HG02610 (cell line): ENCODE measurements around the gene DNM2.
"Not testable (repeated sequence)": the region's sequence is repeated elsewhere in the genome, so short reads cannot be mapped to it uniquely, and the experiment has no call there.

Experiments used
- ATAC-seq: cut with Tn5 transposase; IDR thresholded peaks from one replicate; pipeline ENCODE4 v1.9.1; 2021; ENCODE audit warnings: mild to moderate bottlenecking, moderate library complexity; ENCODE audit not compliant: unreplicated experiment

The DNM2 gene

DNA sequence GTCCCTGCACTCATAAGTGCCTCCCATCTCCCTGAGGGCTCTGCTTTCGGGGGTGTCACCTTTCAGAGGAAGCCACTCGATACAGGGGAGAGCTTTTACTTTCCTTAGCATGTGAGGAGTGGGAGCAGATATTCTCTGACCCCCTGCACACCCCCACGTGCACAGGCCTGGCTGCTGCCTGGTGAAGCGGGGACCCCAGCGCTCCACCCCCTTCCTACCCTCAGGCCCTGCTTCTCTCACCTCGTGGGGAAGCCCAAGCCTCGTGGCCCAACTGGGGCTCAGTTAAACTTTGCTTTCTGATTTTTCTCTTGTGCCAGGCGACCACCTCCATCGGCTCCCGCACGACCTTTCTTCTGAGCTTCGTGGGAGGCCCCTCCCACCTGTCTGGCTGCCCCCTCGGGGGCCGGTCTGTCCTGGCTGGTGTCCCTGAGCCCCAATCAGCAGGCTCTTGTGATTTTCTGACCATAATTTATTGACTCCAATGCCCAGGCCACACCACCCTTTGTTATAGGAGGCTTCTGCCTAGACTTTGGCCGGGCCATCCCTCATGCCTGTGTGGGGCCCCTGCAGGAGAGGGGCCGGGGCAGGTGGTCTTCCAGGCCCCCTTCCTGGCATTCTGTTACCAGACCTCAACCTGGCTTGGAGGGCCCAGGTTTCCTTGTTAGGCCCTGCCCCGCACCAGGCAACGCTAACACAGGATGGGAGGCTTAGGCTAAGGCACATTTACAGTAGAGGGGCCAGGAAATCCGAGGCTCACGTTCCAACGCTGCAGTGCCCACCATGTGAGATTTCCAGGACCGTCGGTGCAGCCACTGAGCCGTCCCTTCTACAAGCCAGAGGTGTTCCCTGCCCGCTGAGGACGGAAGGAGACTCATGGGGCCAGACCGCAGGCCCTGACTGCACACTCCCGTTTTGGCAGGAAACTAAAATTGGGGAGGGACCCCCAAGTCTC lies 114.4 kb downstream of the DNM2 start:
- ATAC-seq = no peak

DNA sequence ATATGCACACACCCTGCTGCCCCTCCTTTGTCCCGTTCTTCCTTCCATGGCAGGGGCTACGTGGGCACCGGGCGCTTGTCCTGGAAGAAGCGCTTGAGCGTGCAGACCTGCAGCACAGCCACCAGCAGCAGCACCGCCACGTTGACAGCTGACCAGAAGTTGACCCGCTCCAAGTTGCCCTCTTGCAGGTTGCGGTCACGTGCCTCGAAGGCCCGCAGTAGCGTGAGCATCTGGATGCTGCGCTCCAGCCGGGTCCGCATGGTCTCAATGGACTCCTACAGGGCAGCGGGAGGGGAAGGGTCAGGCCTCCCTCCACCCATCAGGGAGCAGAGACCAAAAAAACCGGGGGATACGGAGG lies 115.0 kb downstream of the DNM2 start:
- ATAC-seq = no peak

DNA sequence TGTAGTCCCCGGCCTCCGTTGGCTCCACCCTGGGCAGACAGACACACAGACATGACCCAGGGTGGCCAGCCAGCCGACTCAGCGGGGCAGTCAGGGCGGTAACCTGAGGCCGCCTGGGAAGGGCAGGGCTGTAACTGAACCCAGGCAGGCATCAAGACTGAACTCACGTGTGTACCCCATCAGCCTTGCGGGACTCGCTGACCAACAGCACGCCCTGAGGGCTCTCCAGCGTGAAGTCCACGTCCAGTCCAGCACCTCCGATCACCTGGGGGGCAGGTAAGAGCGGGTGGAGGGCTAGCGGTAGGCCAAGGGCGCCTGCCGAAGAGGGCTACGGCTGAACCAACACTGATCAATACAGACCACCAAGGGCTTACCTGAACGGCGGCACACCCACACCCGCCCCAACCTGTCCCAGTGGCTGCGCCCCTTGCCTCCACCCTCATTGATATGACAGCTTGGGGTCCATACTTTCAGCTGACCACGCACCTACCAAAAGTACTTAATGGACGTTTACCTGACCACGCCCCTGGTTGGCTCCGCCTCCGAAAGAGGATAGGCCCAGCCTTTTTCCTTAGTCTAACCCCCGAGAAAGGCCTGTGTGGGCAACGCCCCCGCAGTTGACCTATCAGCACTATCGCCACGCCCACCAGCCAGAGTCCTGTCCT lies 117.3 kb downstream of the DNM2 start:
- ATAC-seq = no peak

DNA sequence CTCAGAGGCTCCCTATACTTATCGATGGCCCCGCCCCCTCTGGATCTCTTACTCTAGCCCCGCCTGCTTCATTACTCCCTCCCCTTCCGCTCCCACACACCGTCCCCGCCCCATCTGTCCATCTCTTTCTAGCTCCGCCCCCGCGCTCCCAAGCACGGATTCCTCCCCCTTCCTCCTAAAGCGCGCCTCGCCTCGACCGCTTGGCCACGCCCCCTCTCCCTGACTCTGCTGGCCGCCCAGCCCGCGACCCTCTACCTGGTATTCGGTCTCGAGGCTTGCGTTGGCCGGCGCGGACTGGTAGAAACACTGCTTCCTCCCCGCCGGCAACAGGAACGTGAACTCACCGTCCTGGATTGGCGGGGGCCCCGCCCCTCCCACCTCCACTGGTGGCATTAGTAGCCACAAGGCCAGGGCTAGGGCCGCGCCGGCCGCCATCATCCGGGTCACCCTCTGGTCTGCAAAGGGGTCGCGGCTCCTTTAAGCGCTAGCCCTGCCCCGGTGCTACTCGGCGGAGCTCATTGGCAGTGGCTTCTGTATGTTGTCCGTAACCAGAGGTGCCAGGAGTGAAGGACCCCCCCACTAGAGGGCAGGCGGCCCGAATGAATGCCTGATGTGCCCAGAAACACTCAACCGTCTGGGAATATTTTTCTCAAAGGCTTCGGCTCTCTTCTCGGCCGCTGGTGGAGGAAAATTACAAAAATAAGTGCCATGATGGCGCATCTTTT lies 118.0 kb downstream of the DNM2 start, which contains the start of gene TMED1:
TSS of gene TMED1 (minus strand) at position 459 of the 725 bp plus-strand sequence. CDS start at position 438, 21 bp downstream.
- peak; percentile 63 for ATAC-seq

DNA sequence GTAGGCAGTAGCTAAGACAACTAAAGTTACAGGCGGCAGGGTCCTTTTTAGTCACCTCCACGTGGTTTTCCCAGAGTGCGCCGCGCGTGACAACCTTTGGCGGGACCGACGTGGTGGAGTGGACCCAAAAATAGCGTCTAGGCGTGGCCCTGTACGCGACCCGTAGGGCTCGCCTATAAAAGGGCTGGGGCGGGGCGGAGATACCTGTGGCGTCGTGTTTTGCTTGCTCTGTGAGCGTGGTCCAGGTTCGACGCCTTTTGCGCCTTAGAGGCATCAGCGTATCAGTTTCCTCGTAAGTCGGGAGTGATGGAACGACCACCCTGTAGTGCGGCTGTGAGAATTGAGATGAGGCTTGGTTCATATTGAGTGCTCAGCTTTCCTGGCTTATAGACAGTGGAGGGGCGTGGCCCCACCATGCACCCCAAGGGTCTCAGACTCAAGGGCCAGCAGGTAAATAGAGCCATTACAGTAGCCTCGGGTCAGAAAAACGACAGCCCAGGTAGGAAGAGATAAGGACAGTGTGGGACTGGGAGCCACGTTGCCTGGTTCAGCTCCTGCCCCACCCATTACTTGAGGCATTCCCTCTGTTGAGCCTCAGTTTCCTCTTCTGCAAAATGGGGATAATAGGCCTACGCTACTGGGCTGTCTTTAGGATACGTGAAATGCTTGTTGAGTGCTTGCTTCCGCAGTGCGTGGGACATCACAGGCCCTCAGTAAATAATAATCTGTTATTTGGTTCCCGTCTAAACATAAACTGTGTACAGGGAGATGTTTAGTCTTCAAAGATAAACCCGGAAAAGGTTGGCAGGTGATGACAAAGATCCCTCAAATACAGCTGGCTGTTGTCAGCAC lies 118.8 kb downstream of the DNM2 start:
- ATAC-seq = no peak

DNA sequence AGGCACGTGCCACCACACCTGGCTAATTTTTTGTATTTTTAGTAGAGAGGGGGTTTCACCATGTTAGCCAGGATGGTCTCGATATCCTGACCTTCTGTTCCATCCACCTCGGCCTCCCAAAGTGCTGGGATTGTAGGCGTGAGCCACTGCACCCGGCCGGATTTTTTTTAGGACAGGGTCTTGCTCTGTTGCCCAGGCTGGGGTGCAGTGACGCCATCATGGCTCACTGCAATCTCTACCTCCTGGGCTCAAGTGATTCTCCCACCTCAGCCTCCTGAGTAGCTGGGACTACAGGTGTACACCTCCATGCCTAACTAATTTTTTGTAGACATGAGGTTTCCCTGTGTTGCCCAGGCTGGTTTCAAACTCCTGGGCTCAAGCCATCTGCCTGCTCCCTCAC lies 119.8 kb downstream of the DNM2 start:
- ATAC-seq = not testable (repeated sequence)

DNA sequence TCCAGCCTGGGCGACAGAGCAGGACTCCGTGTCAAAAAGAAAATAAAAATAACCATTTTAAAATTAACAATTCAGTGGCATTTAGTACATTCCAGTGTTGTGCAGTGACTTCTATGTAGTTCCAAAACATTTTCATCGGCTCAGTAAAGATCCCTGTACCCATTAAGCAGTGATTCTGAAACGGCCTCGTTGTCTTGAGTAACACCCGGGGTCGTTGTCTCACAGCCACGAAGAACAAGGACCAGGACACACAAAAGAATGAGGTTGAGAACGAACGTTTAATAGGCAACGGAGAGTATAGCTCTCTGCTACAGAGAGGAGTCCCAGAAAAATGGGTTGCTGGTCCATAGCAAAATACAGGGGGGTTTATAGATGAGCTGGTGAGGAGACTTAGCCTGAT lies 120.5 kb downstream of the DNM2 start:
- no peak for ATAC-seq

DNA sequence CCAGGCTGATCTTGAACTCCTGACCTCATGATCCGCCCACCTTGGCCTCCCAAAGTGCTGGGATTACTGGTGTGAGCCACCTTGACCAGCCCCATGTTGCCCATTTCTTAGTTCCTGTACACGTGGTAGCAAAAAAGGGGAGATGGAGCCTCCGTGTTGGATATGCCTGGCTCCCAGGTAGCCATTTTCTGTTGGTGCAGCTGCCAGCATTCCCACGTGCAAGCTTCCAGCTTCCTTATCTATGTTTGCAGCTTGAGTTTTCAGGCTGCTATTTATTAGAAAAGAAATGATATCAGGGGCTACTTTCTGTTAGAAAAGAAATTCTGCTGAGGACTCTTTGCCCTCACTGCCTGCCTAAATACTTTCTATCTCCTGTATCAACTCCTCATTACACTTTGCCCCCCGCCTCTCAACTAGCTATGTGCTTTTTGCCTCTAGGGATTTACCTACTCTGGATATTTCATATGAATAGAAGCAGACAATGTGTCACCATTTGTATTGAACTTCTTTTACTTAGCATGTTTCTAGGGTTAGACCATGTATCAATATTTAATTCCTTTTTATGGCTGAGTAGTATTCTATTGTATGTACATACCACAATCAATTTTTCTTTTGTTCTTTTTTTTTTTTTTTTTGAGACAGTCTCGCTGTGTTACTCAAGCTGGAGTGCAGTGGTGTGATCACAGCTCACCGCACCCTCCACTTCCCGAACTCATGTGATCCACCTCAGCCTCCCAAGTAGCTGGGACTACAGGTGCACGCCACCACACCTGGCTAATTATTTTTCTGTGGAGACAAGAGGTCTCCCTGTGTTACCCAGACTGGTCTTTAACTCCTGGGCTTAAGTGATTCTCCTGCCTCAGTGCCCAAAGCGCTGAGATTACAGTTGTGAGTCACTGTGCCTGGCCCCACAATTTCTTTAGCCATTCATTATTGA lies 121.5 kb downstream of the DNM2 start:
- ATAC-seq = no peak

DNA sequence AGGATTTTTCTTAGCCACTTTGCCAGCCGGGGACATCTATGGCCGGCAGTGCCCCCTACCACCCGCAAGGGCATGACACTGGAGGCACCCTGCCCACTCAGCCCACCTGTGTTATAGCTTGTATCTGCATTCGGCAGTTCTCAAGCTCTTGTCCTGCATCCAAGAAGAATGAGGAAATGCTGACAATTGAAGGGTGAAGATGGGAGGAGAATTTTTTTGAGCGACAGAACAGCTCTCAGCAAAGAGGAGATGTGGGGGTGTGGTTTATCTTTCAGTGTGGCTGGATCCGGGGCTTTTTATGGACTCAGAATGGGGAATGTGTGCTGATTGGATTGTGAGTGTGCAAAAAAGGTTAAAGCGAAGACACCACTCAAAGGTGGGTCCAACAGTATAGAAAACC lies 124.9 kb downstream of the DNM2 start:
- ATAC-seq = no peak

DNA sequence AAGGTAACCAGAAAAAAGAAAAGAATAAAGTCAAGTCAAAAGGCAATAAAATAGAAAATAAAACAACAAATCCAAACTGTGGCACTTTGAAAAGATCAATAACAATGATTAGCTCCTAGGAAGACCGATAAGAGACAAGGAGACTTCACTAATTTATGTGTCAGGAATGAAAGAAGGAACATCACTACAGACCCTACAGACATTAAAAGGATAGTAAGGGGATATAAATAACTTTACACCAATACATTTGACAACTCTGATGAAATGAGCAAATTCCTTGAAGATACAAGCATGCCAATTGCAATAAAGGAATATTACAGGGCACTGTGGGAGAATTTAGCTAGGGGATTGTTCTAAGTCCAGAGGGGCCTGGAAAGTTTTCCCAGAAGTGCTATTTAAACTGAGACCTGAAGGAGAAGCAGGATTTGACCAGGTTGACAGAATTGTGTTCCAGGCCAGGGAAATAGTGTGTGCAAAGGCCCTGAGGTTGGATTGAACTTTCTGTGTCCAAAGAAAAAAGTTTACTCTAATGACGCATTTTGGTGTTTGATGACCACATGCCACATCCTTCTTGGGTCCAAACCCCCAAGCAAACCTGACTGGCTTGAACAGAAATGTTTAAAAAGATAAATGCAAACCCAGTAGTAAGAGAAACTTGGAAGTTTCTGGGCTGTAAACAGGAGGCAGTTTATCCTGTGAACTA lies 128.8 kb downstream of the DNM2 start:
- no peak for ATAC-seq

DNA sequence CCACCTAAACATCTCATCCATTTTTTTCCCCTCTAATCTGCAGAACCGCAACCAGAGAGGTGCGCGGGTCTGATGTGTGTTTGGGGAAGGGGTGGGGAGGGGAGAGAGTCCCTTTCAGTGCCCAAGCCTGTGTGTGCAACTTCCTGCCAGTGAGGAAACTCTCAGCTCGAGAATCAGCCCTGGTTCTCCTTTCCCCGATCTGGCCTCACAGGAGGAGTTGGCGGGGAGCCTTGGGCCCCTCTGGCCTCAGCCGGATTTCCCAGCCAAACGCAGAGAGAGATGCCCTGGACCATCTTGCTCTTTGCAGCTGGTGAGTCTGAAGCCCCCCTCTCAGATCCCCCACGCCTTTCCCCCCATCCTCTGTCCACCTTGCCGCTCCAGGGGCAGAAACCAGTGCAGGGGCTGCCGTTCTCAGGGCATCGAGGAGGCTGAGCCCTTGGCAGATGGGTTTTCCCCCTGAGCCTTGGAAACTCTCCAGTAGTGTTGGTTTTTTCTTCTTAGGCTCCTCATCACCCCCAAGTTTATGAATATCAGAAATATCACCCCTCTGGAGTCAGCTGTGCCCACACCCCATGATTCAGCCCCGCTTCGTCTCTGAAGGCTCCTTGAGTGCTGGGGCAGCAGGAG lies 130.5 kb downstream of the DNM2 start, which contains the start of gene C19orf38:
TSS of gene C19orf38 (plus strand) at position 186 of the 627 bp plus-strand sequence. CDS start at position 280, 94 bp downstream.
- ATAC-seq = no peak

DNA sequence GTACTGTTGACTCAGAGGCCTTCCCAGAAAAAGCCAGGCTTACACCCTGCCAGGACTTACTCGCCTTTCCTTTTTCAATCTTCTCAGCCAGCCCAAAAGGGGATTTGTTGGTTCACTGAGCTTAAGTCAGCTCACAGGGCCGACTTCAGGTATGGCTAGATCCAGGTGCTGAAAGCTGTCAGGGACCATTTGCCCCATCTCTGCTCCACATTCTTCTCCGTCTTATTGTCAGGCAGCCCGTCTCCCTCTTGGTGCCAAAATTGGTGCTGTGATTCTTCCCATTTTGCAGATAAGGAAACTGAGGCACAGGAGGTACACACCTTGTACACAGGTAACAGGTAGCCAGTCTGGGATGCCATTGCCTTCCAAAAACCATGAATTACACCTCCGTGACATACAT lies 132.8 kb downstream of the DNM2 start:
- ATAC-seq = no peak

DNA sequence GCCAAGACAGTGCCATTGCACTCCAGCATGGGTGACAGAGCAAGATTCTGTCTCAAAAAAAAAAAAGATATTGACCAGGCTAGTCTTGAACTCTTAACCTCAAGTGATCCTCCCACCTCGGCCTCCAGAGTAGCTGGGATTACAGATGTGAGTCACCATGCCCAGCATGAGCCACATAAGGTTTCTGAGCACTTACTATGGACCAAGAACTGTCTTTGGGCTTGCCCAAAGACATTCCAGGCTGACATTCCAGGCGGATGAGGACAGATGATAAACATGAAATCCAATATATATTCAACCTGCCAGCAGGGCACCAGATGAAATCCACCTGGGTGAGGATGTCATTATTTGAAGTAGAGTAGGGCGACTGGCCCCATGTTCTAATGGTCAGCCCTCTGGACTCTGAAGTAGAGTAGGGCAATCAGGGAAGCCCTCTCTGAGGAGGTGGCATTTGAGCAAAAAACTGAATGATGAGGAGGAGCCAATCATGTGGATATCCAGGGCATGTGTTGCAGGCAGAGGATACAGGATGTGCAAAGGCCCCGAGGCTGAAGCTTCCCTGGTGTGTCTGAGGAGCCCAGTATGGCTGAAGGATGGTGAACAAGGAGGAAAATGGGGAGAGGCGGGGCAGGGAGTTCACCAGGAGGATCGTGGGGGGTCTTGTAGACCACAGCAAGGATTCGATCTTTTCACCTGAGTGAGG lies 134.4 kb downstream of the DNM2 start:
- no peak for ATAC-seq

DNA sequence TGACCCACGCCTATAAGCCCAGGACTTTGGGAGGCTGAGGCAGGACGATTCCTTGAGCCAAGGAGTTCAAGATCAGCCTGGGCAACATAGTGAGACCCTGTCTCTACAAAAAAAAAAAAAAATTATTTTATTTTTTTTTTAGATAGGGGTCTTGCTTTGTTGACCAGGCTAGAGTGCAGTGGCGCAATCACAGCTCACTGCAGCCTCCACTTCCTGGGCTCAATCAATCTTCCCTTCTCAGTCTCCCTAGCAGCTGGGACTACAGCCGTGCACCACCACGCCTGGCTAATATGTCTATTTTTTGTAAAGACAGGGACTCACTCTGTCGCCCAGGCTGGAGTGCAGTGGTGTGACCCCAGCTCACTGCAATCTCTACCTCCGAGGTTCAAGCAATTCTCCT lies 135.1 kb downstream of the DNM2 start:
- ATAC-seq = no peak

DNA sequence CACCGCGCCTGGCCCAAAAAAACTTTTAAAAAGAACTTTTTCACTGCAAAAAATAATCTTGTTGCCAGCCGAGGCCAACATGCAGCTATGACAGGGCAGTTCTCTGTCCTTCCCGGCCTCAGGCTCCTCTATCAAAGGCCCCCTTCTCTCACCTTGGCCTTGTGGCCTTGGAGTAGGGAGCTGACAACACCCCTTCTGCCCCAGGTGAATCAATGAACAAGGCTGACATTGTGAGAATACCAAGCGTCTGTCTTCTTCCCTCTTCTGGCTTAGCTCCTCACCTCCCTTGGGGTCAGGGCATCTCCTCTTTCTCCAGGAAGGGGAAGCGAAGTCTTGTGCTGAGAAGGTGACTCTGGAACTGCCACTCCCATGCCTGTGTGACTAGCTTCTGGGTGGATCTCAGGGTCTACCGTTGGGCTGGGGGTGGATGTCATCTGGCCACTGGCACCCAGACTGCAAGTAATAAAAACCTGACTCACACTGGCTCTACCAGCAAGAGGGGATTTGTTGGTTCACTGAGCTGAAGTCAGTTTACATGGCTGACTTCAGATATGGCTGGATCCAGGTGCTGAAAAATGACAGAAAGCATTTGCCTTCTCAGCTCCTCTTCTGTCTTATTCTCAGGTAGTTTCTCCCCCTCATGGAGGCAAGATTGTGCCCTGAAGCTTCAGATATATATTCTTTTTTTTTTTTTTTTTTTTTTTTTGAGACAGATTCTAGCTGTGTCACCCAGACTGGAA lies 136.6 kb downstream of the DNM2 start:
- ATAC-seq = no peak

DNA sequence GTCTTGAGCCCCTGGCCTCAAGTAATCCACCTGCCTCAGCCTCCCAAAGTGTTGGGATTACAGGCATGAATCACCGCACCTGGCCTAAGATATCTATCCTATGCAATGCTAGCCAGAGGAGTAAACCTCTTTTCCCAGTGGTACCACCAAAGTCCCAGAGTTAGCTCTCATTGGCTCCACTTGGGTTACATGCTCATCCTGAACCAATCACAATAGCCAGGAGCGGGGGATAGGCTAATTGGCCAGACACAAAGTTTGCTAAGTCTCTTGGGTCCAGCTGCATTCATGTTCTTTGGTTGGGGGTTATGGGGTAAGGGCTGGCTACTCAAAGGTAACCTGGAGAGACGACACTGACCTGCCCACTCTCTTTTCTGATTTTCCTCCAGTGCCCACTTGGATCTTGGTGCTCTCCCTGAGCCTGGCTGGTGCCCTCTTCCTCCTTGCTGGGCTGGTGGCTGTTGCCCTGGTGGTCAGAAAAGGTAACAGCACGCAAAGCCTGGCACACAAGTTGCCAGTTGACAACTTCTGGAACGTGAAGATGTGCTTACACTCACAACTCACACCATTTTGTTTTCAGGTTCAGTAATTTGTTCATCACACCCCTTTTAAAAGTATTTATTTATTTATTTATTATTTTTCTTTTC lies 138.1 kb downstream of the DNM2 start:
- ATAC-seq = no peak
